ENCODE results near the gene ARIH1. TPM values are rescaled to one million over a fixed set of nuclear protein-coding genes. Genes with fewer than 3 reads are reported as not detected.

The ARIH1 gene
- total and polyA plus RNA-seq, 2 of the 8 experiments (the other 6 are each of a cell fraction or from before 2014, with no cell fraction given) = 32.7 to 179 TPM

DNA sequence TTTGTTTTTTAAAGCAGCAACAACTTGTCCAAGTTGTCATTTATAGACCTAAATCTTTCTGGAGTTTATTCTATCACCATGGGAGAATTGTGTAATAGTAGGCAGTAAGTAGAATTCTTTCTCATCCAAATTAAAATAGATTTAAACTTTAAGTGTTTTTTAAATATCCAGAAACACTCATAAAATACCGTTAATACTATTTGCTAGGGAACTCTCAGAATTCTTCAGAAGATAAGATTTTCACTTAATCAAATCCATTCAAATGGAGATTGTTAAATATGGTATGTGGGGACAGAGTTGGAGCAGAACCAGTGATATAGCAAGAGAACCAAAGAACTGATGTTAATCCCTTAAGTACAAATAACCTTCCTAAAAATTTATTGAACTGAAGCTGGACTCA lies 71.0 kb downstream of the ARIH1 start (continued):
- TF ChIP-seq SP1 (IDR thresholded peaks at IDR 0.05; ENCODE audit: low read depth, low read length) (no peak), BACH1 (IDR thresholded peaks at IDR 0.05; ENCODE audit: low read length) (no peak), CTBP2 (IDR thresholded peaks at IDR 0.05; ENCODE audit: borderline replicate concordance, insufficient read depth, insufficient read length, low read length) (no peak), TCF12 (IDR thresholded peaks at IDR 0.05; ENCODE audit: low read depth, low read length) (no peak)
